Measurements from ENCODE around the gene AFAP1.

The AFAP1 gene

DNA sequence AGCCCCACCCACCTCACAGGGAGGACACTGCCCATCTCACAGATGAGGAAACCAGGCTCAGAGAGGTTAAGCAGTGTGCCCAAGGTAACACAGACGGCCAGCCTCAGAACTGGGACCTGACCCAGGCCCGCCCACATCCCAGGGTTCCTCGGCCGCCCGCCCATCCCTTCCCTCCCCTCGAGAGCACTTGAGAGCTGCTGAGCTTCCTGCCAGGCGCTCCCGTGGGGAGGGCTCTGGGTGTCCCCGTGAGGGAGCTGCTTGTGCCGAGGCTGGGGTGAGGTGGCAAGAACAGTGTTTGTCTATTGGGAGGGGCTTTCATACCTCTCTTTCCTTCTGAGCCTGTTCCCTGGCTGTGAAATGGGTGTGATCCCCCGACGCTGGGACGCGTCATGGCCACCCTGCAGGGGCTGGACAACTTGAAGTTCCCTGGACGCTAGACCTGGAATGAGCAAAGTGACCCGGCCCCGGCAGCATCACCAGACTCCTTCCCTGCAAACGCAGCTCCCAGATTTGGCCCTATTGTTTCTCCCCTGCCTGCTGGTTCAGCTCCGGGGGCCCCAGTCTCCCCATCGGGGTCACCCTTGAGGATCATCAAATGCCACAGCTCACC is 204.9 kb downstream of the AFAP1 start:
- Histone ChIP-seq H3K9ac (ENCODE audit: low read length) (no peak overlapping the region), H3K4me3 (ENCODE audit: low read length) (no peak overlapping the region), H3K27ac (ENCODE audit: low read depth, low read length) (no peak overlapping the region), H3K27me3 (ENCODE audit: control insufficient read depth, insufficient read depth, low read length) (no peaks in the 10 kb centered on the region), H3K4me1 (ENCODE audit: control insufficient read depth, insufficient read depth, low read length) (no peaks in the 10 kb centered on the region), H3K36me3 (ENCODE audit: control insufficient read depth, insufficient read depth, low read length) (no peaks in the 10 kb centered on the region)

DNA sequence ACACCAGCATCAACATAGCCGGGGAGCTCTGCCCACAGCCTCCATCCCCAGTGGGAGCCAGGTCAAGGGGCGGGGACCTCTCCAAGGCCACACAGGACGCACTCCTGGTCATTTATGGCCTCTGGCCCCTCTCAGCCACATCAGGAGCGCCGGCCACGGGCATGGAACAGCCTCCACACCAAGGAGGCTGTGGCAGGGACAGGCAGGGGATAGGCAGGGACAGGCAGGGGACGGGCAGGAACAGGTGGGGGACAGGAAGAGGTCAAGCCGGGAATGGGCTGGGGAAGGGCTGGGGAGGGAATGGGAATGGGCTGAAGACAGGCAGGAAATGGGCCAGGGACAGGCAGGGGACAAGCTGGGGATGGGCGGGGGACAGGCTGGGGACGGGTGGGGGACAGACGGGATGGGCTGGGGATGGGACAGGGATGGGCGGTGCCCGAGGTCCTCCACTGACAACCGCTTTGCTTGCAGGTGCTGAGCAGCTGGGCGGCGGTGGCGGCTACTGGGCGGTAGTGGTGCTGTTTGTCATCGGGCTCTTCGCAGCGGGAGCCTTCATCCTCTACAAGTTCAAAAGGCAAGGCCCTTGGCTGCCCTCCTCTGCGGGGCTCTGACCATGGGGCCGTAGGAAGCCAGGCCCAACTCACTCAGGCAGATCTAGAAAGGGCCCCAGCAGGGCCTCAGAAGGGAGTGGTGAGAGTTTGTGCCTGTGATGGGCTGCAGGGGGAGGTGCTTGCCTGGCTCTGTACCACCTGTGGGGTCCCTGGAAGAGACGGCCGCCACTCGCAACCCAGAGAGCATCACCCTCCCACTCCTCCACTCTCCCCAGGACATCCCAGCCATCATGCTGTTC is 205.6 kb downstream of the AFAP1 start:
- Histone ChIP-seq H3K36me3 (ENCODE audit: control insufficient read depth, insufficient read depth, low read length) (no peaks in the 10 kb centered on the region), H3K27me3 (ENCODE audit: control insufficient read depth, insufficient read depth, low read length) (no peaks in the 10 kb centered on the region), H3K4me3 (ENCODE audit: low read length) (no peak overlapping the region), H3K27ac (ENCODE audit: low read depth, low read length) (no peak overlapping the region), H3K9ac (ENCODE audit: low read length) (no peak overlapping the region), H3K4me1 (ENCODE audit: control insufficient read depth, insufficient read depth, low read length) (no peaks in the 10 kb centered on the region)

DNA sequence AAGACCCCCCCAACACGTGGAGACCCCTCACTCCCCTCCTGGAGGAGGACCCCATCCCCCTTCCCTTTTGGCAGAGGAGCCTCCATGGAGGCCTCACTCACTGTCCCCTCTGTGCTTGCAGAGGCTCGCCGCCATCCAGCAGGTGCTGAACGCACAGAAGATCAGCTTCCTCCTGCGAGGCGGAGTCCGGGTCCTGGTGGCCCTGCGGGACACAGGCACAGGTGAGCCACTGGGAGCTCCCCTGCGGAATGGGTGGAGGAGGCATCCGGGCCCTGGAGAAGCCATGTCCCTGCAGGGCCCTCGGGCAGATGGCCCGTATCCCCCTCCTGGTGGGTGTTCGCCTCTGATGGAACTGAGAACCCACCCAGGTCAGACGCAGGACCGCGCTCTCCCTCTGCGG is 206.5 kb downstream of the AFAP1 start:
- no peaks in the 10 kb centered on the region for H3K4me1 ChIP-seq (ENCODE audit: control insufficient read depth, insufficient read depth, low read length)

DNA sequence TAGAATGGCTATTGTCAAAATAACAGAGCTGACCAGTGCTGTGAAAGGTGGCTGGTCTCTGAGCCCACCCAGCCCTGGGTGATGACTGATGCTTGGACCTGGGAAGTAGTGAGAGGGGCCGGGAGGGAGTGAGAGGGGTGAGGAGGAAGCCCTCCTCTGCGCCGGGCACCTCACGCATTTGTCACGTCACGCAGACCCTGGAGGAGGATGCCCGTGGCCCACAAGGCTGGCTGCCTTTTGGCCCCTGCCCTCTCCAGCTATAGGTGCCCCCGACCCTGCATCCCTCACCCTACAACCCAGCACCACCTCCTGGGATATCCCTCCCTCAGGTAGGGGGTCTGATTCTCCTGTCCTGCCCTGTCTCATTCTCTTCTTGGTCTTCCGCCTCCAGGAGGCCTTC is 207.4 kb downstream of the AFAP1 start:
- Histone ChIP-seq H3K4me1 (ENCODE audit: control insufficient read depth, insufficient read depth, low read length) (no peaks in the 10 kb centered on the region), H3K36me3 (ENCODE audit: control insufficient read depth, insufficient read depth, low read length) (no peaks in the 10 kb centered on the region), H3K9ac (ENCODE audit: low read length) (no peak overlapping the region), H3K4me3 (ENCODE audit: low read length) (no peak overlapping the region), H3K27ac (ENCODE audit: low read depth, low read length) (no peak overlapping the region), H3K27me3 (ENCODE audit: control insufficient read depth, insufficient read depth, low read length) (no peaks in the 10 kb centered on the region)

More for the DNA sequence above, 206.5 kb downstream of the AFAP1 start:
- no peak overlapping the region for H3K4me3 ChIP-seq (ENCODE audit: low read length)
- H3K9ac ChIP-seq (ENCODE audit: low read length) = no peak overlapping the region
- no peaks in the 10 kb centered on the region for H3K27me3 ChIP-seq (ENCODE audit: control insufficient read depth, insufficient read depth, low read length)
- no peaks in the 10 kb centered on the region for H3K36me3 ChIP-seq (ENCODE audit: control insufficient read depth, insufficient read depth, low read length)
- H3K27ac ChIP-seq (ENCODE audit: low read depth, low read length) = no peak overlapping the region

DNA sequence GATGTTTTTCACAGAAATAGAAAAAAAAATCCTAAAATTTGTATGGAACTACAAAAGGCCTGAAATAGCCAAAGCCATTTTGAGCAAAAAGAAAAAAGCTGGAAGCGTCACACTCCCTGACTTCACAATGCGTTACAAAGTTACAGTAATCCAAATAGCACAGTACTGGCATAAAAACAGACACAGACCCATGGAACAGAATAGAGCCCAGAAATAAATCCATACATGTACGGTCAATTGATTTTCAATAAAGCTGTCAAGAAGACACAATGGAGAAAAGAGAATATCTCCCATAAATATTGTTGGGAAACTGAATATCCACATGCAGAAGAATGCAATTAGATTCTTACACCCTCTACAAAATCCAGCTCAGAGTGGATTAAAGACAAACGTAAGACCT is 208.2 kb downstream of the AFAP1 start:
- Histone ChIP-seq H3K27ac (ENCODE audit: low read depth, low read length) (no peak overlapping the region), H3K4me1 (ENCODE audit: control insufficient read depth, insufficient read depth, low read length) (no peaks in the 10 kb centered on the region), H3K36me3 (ENCODE audit: control insufficient read depth, insufficient read depth, low read length) (no peaks in the 10 kb centered on the region), H3K4me3 (ENCODE audit: low read length) (no peak overlapping the region), H3K27me3 (ENCODE audit: control insufficient read depth, insufficient read depth, low read length) (no peaks in the 10 kb centered on the region), H3K9ac (ENCODE audit: low read length) (no peak overlapping the region)

DNA sequence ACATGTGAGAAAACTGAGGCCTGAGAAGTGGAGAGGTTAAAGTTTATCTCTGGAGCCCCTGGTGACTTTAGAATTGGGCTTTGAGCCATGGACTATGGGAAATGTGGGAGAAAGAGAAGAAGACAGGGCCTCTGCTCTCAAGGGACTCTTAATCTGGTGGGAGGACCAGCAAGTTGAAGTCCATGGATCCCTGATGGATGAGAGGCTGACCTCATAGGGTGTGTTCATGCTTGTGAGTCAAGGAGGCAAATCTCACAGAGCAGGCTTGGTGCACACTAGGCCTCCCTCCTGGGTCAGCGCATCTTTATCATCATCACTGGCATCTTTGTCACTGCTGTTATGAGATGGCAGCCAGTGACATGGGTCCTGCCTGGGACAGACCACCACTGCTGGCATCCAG is 211.9 kb downstream of the AFAP1 start:
- Histone ChIP-seq H3K27me3 (ENCODE audit: control insufficient read depth, insufficient read depth, low read length) (no peaks in the 10 kb centered on the region), H3K36me3 (ENCODE audit: control insufficient read depth, insufficient read depth, low read length) (no peaks in the 10 kb centered on the region), H3K4me3 (ENCODE audit: low read length) (no peak overlapping the region), H3K9ac (ENCODE audit: low read length) (no peak overlapping the region), H3K27ac (ENCODE audit: low read depth, low read length) (no peak overlapping the region), H3K4me1 (ENCODE audit: control insufficient read depth, insufficient read depth, low read length) (no peaks in the 10 kb centered on the region)

DNA sequence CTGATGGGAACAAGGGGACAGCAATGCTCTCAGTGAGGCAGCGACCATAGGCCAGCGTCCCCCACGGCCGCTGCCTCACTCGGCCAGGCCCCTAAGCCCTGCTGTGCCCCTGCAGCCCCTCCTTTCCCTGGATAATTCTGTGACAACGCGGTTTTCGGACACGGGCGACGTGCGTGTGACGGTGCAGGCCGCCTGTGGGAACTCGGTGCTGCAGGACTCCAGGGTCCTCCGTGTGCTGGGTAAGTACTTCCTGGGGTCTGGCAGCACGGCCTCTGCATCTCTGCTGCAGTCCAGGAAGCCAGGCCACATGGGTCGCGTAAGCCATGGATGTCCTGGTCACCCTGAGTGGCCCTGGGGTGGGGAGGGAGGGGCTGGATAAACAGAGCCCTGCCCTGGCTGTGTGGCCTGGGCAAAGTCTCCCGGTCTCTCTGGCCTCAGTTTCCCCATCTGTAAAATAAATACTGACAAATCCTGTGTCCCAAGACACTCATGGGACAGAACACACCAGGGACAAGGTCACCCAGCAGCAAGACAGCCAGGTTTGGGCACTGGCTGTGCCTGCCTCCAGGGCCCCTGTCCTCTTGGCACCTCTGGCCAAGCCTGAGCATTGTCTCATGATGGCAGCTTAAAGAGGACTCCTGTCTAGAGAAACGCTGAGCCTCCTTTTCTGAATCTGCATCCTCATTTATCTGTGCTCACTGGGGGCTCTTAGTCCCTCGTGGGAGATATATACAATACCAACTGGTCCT is 212.8 kb downstream of the AFAP1 start:
- Histone ChIP-seq H3K9ac (ENCODE audit: low read length) (no peak overlapping the region), H3K4me1 (ENCODE audit: control insufficient read depth, insufficient read depth, low read length) (no peaks in the 10 kb centered on the region), H3K27me3 (ENCODE audit: control insufficient read depth, insufficient read depth, low read length) (no peaks in the 10 kb centered on the region), H3K4me3 (ENCODE audit: low read length) (no peak overlapping the region), H3K27ac (ENCODE audit: low read depth, low read length) (no peak overlapping the region), H3K36me3 (ENCODE audit: control insufficient read depth, insufficient read depth, low read length) (no peaks in the 10 kb centered on the region)

DNA sequence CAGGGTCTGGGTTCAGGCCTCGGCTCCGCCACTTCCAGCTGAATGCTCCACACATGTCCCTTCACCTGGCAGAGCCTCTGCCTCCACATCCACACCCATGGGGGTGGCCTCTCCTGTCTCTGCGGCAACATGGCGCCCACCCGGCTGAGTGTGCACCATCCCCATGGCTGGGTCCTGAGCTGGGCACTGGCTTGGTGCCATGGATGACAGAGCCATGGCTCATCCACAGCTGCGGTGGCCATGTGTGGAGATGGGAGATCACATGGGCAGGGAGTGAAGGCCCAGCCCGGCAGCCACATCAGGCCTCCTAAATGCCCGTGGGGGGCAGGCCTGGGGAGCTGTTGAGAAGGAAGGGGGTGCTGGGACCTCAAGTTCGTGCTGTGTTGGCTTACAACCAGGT is 213.7 kb downstream of the AFAP1 start:
- Histone ChIP-seq H3K27ac (ENCODE audit: low read depth, low read length) (no peak overlapping the region), H3K27me3 (ENCODE audit: control insufficient read depth, insufficient read depth, low read length) (no peaks in the 10 kb centered on the region), H3K4me1 (ENCODE audit: control insufficient read depth, insufficient read depth, low read length) (no peaks in the 10 kb centered on the region), H3K9ac (ENCODE audit: low read length) (no peak overlapping the region), H3K36me3 (ENCODE audit: control insufficient read depth, insufficient read depth, low read length) (no peaks in the 10 kb centered on the region), H3K4me3 (ENCODE audit: low read length) (no peak overlapping the region)

DNA sequence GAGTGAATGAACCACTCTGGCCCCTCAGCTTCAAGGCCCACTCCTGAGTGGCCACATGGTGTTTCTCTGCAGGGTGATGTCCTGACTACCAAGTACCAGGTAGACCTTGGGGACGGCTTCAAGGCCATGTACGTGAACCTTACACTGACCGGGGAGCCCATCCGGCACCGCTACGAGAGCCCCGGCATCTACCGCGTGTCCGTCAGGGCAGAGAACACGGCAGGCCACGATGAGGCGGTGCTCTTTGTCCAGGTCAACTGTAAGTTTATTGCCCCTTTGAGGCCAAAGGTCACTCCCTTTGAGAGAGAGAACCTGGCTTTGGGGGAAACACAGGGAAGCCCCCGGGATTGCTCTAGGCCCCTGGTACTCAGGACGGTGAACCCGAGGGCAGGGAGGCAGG is 216.0 kb downstream of the AFAP1 start:
- no peak overlapping the region for H3K27ac ChIP-seq (ENCODE audit: low read depth, low read length)
- H3K27me3 ChIP-seq (ENCODE audit: control insufficient read depth, insufficient read depth, low read length) = no peaks in the 10 kb centered on the region
- no peak overlapping the region for H3K9ac ChIP-seq (ENCODE audit: low read length)
- no peaks in the 10 kb centered on the region for H3K4me1 ChIP-seq (ENCODE audit: control insufficient read depth, insufficient read depth, low read length)
- H3K36me3 ChIP-seq (ENCODE audit: control insufficient read depth, insufficient read depth, low read length) = no peaks in the 10 kb centered on the region
- H3K4me3 ChIP-seq (ENCODE audit: low read length) = no peak overlapping the region

DNA sequence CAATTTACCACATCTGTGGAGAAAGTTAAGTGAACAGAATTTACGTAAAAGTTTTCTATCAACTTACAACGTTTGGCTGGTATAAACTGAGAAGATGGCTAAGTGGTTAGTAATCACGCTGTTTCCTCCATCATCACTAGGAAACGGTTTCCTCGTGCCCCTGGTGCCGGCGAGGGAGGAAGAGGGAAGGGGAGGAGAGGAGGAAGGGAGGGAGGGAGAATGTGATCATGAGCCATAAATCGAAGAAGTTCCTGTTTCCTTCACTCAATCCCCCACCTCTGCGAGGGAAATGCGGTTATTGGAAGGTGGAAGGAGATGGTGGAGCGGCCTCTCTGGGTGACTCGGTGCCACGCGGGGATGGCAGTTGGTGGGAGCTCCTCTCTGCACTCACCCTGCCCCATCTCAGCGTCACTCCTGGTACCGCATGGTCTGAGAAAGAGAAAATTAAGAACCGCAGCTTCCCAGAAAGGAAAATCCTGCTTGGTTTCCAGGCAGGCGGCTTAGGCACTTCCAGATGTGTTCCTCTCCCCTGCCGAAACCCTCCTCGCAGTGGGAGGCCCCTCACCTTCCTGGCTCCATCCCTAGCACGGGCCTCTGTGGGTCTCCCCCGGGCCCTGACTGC is 216.8 kb downstream of the AFAP1 start:
- no peaks in the 10 kb centered on the region for H3K27me3 ChIP-seq (ENCODE audit: control insufficient read depth, insufficient read depth, low read length)
- no peak overlapping the region for H3K27ac ChIP-seq (ENCODE audit: low read depth, low read length)
- H3K4me3 ChIP-seq (ENCODE audit: low read length) = no peak overlapping the region
- H3K4me1 ChIP-seq (ENCODE audit: control insufficient read depth, insufficient read depth, low read length) = no peaks in the 10 kb centered on the region
- no peak overlapping the region for H3K9ac ChIP-seq (ENCODE audit: low read length)
- no peaks in the 10 kb centered on the region for H3K36me3 ChIP-seq (ENCODE audit: control insufficient read depth, insufficient read depth, low read length)

DNA sequence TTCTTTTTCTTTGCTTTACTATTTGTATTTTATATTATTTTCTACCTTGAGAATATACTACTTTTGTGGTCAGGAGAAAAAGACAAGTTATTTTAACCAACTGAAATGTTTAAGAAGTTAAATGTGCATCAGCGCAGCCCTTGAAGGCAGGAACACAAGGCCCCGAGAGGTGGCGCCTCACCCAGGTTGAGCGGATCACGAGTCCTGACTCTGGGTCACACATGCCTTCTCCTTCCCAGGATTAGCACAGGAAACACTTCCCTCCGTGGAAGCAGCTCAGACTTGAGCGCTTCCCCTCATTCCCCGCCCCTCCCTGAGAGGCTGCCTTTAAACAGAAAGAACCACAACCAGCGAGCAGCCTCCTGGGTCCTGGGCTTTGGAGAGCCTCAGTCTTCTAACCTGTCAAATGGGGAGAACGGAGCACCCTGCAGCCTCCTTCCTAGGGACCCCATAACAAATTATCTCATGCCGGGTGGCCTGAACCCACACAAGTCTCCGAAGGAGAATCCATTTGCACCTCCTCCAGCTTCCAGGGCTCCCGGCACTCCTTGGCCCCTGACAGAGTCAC is 217.6 kb downstream of the AFAP1 start:
- Histone ChIP-seq H3K27me3 (ENCODE audit: control insufficient read depth, insufficient read depth, low read length) (no peaks in the 10 kb centered on the region), H3K36me3 (ENCODE audit: control insufficient read depth, insufficient read depth, low read length) (no peaks in the 10 kb centered on the region), H3K27ac (ENCODE audit: low read depth, low read length) (no peak overlapping the region), H3K9ac (ENCODE audit: low read length) (no peak overlapping the region), H3K4me1 (ENCODE audit: control insufficient read depth, insufficient read depth, low read length) (no peaks in the 10 kb centered on the region), H3K4me3 (ENCODE audit: low read length) (no peak overlapping the region)
